GM10266 (cell line): Measurements from ENCODE around the gene CBFA2T3.

Source experiments
- DNase-seq: peaks from one replicate; pipeline ENCODE4 v3.0.0; 2012; ENCODE audit errors: extremely low spot score
- CTCF ChIP-seq: IDR thresholded peaks from 2 replicates; pipeline ENCODE4 v1.5.1; 2012; ENCODE audit warnings: mild to moderate bottlenecking, low read depth; ENCODE audit not compliant: control insufficient read depth, insufficient read depth; ENCODE audit errors: missing control alignments

The CBFA2T3 gene

GRCh38 chr16:88923926-88924833, 52.8 kb downstream of the CBFA2T3 start:
- DNase-seq: no peak
- TF ChIP-seq CTCF: no peak

GRCh38 chr16:88923450-88923849, 53.6 kb downstream of the CBFA2T3 start:
- TF ChIP-seq CTCF: no peak
- DNase-seq: no peak

DNA sequence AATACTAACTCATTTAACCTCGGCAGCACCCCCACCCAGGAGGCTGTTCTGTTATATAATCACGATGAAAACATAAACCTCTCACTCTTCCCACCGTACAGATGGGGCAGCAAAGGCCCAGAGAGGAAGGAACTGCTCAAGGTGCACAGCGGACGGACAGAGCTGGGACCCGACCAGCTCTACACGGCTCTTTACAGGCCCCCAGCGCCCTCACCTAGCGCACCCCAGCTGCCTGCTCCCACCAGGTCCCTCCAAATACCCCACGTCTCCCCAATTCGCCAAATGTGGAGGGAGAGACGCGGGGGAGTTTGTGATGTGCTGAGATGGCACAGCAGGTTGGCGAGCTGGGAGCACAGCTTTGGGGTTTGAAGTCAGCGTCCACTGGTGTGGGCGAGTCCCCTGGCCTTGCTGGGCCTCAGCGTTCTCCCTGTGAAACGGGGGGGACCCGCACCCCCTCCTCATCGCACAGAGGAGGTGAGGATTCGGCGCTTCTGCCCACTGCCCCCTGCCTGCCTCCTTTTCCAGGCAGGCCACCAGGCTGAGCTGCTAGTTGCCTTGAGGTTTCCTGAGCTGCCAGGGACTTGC, 54.1 kb downstream of the CBFA2T3 start:
- no peak for DNase-seq
- TF ChIP-seq CTCF: no peak

- TF ChIP-seq CTCF: no peak
- DNase-seq: no peak
Measured at GRCh38 chr16:88922114-88922825, 54.7 kb downstream of the CBFA2T3 start.

DNA sequence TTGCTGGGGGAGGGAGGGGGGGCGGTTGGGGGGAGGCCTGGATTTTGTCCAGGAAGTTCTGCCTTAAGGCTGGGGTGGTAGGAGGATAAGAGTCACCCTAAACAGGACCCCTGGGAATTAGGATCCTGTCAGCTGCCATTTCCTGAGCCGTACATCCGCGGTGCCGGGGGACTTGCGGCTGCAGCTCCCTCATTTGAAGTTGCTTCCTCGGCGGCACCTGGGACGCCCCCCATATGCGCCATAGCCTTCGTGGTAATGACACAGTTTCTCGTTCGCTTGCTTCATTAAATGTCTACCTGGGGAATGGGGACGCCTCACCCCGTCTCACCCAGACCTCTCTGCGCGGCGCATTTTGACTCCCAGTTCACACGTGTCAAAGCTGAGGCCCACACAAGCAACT, 55.4 kb downstream of the CBFA2T3 start:
- no peak for DNase-seq
- no peak for TF ChIP-seq CTCF

DNA sequence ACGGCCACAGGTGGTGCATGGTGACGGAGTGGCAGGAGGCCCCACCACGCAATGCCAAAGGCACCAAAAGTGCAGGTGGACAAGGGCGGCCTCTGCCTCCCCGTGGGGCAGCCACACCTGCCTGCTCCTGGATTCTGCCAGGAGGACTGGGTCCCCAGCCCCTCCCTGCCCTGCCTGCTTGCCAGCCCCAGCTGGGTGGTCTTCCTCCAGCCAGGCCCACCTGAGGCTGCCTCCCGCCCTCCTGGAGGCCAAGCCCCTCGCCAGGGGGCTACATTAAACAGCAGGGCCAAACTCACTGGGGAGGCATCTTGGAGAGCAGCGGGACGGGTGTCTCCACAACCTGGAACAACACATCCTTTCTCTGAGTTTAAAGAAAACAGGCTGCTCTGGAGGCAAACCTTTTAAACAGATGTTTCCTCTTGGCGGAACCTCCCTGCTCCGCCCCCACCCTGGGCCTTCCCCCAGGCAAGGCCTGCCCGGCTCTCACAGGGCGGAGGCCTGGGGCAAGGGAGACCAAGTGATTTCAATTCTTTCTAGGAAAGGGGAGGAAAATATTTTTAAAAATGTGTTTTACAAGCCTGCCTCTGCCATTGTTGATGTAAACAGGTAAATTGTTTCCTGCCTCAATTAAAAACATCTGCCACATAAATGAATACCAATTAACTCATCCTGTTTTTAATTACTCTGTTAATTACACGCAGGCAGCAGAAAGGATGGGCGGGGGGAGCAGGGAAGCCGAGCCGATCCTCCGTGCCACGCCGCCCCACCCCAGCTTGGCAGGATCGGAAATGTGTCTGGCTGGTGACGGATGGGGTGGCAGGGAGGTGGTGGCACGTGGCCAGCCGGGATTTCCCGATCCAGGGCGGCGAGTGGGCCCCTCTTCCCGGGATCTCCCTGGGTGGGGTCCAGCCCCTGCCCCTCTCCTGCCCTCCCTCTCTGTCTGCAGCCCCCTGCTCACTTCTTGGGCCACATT, 56.1 kb downstream of the CBFA2T3 start:
- DNase-seq: peak; percentile 86
- no peak for TF ChIP-seq CTCF
